GM19397 (cell line): ENCODE results near the gene DDX1.

Experiments used
- ATAC-seq: cut with Tn5 transposase; IDR thresholded peaks from one replicate; pipeline ENCODE4 v1.9.1; 2021; ENCODE audit warnings: mild to moderate bottlenecking, moderate library complexity; ENCODE audit not compliant: unreplicated experiment

DDX1 gene

DNA sequence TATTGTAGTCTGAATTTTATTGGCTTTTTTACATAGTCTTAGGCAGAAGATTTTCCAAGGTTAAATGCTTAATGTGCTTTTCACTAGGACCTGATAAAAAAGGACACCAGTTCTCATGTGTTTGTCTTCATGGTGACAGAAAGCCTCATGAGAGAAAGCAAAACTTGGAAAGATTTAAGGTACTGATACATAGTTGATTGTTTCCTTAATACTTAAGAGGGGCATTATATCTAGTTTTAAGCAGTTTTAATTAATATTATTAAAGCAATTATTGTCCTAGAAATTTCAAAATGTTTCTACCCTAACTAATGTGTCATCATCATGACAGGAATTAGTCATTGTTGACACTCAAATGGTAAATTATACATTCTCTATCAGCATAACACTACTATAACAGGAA is 35.3 kb downstream of the DDX1 start:
- no peak for ATAC-seq

DNA sequence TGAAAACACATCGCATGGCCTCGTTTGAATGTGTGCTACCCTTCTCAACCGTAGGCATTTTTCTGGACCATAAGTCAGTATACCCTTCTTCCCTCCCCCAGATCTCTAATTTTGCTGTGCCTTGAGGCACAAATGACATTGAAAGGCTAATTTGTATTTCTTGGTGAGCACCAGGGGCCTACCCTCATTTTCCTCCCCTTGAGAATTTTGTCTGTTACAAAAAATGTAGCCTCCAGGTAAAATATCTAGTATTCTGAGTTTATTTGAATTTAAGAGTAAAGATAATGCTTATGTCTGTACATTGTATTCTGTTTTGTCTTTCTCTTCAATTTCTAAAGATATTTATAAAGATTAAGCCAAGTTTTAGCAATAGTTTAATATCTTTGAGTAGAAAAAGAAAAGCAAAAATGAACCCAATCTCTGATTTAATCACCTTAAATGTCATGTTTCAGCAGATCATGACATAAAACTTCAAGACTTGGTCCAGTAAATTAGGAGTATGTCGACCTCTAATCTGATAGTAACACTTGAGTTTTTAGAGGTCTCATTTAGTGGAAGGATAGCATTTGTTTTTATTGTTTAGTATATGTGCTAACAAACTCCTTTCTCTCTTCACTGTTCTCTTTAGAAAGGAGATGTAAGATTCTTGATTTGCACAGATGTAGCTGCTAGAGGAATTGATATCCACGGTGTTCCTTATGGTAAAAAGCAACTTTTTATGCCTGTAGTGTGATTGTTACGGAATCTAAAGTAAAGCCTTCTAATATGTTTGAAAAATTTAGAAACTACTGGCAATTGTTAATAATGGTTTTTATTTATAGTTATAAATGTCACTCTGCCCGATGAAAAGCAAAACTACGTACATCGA is 36.4 kb downstream of the DDX1 start:
- no peak for ATAC-seq

DNA sequence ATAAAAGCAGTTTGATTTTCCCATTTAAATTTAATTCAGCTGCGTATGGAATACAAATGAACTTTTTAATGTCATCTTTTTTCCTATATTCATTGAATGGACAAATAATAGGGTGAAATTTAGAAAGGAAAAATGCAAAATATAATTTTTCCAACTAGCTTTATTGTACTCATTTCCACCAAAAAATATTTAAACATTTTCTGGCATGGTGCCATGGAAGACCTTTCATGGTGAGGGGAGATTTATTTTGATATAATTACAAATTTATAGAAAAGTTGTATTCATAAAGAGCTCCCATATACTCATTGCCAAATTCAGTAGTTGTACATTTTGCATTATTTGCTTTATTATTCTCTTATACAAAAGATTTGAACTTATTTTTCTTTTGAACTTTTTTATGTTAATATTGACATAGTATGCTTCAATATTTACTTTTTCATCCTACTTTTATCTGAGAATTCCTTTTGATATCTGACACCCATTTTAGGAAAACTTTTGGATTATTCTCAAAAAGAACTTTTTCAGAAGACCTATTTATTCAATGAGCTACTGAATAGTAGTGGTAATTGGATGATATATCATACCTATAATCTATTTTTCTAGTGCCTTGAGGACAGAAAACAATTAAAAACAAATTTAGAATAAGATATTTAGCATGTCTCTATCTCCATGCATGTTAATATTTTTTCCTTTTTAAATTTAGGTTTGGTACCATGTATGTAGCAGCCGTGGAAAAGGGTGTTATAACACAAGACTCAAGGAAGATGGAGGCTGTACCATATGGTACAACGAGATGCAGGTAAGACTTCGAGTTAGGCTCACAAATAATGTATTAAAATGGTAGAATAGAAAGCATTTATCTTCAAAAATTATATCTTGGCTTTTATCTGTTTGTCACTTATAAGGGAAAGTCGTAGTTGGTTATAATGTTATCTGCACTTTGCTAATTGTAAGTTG is 37.5 kb downstream of the DDX1 start:
- no peak for ATAC-seq

- ATAC-seq: no peak
Measured at GRCh38 chr2:15630121-15630977, 38.7 kb downstream of the DDX1 start.

GRCh38 chr2:15630978-15631719 is 39.5 kb downstream of the DDX1 start:
- no peak for ATAC-seq

DNA sequence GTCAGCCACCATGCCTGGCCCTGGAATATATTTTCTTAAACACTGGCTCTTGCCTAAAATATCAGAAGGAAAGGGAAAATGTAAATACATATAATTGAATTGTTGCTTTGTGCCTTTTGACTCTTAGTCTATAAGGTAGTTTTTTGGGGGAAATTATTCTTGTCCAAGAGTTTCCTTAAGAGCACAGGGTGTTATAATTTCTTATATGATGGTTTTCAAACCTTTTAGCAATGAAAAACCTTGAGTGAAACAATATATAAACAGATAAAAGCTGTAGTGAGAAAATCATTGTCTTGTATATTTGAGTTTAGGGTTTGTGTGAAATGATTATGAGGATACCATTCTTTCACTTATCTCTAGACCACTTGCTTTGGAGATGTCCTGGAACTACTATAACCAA is 40.2 kb downstream of the DDX1 start:
- no peak for ATAC-seq

DNA sequence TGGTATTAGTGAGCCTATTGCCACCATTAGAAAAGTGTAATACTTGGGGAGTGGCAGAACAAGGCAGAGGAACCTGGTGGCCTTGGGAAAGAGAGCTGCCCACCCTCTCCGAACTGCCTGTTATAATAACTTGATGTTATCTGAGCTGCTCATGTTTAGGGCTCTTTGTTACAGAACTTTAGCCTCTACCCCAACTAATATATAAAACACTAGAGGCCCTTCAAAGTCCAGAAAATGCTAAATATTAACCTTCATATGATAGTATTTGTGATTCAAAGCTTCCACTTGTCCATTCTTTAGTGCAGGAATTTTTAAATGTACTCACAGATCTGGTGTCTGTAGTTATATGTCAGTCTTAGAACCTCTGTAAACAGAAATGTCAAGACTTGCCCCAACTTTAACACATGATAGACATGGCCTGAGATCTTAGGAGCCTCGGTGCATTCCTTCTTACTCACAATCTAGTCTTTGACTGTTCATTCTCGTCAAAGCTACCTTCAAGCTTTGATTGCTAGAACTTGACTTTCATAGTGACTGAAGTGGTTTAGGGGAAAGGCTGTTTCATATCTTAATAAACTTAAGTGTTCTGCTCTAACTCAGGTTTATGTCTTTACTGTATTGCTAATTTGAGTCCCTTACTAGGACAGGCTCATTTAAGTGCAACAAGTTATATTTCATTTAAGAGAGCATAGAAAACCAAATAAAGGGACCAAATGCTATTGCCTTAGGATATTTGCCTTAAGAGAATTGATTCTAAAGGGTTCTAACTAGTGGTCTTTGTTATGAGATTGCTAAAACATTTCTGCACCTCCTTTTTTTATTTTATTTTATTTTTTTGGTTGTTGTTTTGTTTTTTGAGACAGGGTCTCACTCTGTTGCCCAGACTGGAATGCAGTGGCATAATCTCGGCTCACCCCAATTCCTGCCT is 41.6 kb downstream of the DDX1 start:
- ATAC-seq: no peak

- ATAC-seq: no peak
Measured at GRCh38 chr2:15633971-15634346, 42.3 kb downstream of the DDX1 start.

GRCh38 chr2:15634846-15635490 is 43.3 kb downstream of the DDX1 start:
- ATAC-seq: no peak

DNA sequence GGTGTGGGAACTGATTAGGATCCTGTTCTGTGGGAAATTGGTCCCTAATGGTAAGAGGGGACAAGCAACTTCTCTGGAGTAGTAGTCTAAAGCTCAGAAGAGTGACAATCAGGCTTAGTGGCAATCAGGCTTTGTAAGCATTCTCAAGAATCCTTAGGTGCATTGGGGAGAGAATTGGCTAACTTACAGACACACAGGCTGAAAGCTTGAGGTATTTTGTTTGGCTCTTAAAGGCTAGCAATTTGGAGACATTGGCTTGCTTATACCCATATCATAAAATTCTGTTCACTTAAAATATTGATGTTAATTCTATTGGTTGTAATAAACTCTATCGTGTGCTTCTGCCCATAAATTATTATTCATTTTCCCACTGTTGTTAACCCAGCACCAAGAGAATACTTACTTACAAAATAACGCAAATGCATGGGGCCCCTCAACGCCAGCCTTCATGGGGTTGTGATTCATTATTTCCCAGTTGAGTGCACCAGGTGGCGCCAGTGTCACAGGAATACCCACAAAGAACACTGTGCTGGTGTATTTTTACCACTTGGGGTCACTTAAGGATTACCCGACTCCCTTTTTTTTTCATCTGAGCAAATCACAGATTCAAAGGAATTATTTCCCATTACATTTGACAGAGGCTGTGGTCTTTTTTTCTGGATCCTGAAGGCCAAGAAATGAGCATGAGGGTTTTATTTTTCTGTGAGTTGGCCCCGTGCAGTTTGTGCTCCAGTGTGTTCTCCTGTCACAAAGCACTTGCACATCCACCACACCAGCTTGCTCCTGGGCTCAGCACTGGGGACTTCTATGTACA is 45.5 kb downstream of the DDX1 start:
- ATAC-seq: peak; percentile 81

DNA sequence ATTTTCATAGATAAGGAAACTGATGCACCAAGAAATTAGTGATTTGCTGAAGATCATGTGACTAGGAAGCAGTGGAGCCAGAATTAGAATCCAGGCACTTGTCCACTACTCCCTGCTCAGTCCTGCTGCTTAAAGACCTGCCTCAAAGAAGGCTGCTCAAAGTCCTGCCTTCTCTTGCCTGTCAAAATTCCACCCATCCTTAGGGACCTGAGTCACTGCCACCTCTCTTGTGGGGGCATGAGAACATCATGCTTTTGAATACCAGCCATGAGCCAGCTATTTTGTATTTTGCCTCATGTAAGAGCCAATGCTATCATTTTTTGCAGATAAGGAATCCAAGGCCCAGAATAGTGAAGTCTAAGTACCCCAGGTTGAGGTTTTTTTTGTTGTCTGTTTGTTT is 47.1 kb downstream of the DDX1 start:
- ATAC-seq: no peak

DNA sequence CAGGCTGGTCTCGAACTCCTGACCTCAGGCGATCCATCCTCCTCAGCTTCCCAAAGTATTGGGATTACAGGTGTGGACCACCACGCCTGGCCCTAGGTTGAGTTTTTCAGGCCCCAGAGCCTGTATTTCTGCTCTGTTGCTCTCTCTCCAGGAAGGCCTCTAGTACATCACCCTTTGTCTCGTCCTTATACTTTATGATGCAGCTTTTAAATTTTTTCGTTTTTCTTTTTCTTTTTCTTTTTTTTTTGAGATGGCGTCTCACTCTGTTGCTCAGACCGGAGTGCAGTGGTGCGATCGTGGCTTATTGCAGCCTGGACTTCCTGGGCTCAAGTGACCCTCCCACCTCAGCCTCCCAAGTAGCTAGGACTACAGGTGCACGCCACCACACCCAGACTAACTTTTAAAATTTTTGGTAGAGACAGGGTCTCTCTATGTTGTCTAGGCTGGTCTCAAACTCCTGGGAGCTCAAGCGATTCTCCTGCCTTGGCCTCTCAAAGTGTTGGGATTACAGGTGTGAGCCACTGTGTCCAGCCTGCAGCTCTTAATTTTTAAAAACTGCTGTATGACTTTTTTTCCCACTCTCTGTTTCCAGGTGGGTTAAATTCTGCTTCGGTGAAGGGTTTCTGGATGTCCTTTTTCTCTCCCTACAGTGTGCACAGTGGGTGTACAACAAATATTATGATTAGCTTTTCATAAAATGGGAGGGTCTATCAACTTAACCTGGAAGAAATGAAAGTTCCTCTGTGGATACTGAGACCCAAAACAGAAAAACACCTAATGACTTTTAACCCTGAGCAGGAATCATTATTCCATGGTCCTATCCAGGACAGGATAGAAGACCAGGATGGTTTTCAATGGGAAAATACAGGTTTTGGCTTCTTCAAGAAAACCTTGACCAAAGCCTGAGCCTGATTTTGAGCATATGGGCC is 47.9 kb downstream of the DDX1 start:
- no peak for ATAC-seq

DNA sequence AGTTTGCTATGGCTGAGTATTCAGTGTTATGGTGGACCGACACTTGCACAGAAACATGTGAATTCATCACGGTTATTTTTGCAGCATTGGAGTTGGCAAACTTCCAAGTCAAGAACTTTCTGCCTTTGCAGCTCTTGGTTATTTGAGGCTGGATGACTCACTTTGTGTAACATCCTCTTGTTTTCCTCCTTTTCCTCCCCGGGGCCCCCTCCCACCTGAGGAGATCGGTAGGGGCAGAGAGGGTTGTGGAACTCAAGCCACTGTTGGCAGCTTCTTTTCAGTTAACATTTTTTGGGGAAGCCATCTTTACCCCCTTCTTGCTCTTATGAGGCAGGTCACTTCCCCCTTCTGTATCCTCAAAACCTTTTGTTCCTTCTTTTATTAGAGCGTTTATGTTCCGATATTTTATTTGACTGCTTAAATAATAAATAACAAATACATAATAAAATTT is 48.6 kb downstream of the DDX1 start:
- no peak for ATAC-seq

DNA sequence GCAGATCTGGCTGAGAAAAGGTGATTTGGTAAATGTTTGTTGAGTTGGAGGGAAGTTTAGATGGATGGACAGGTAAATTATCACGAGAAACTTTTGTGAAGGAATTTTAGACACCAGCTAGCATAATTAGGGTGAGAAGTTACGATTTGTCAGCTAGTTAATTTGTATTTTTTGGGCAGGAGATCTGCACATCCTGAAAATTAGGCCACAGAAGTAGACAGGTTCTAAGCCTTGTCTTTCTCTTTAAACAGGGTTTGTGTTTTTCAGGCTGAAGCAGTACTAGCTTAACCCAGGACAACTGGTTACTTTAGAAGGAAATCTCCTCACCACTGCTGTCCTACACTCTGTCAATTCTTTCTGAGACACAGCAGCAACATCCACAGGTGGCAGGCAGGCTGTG is 49.1 kb downstream of the DDX1 start:
- ATAC-seq: no peak

DNA sequence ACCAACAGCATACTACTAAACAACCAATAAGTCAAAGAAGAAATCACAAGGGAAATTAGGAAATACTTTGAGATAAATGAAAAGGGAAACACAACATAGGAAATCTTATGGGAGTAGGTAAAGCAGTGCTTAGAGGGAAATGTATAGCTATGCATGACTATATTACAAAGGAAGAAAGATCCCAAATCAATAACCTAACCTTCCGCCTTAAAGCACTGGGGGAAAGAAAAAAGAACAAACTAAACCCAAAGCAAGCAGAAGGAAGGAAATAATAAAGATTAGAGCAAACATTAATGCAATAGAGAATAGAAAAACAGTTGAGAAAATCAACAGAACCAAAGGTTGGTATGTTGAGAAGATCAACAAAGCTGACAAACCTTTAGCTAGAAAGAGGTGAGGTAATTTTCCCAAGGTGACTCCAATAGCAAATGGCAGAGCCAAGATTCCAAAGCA is 49.9 kb downstream of the DDX1 start:
- no peak for ATAC-seq

- ATAC-seq: no peak
Measured at GRCh38 chr2:15642011-15642814, 50.5 kb downstream of the DDX1 start.
